ENCODE data around the gene GPC6.

Gene GPC6

GRCh38 chr13:94157705-94158218 lies 931.2 kb downstream of the GPC6 start:
- no peak for DNase-seq (ENCODE audit: low read depth in 1 of 2, low spot score in 1 of 2)
- no peak for TF ChIP-seq REST (IDR thresholded peaks at IDR 0.05; ENCODE audit: insufficient replicate concordance, low read depth)
- no peak for TF ChIP-seq POLR2AphosphoS5 (IDR thresholded peaks at IDR 0.05; ENCODE audit: low read depth)
- no peak for TF ChIP-seq SPI1 (IDR thresholded peaks at IDR 0.05; ENCODE audit: borderline replicate concordance, low read depth)
- no peaks in the 10 kb centered on the region for H3K27me3 ChIP-seq (ENCODE audit: insufficient read depth, poor library complexity, severe bottlenecking)
- H3K4me3 ChIP-seq (replicated peaks; ENCODE audit: insufficient read depth, low read length) = no peak overlapping the region
- H3K27ac ChIP-seq (replicated peaks) = no peak overlapping the region

- no peak for TF ChIP-seq CTCF (IDR thresholded peaks at IDR 0.05; ENCODE audit: insufficient read depth, low read length)
- no peak for TF ChIP-seq POLR2AphosphoS5 (IDR thresholded peaks at IDR 0.05; ENCODE audit: low read depth)
- Histone ChIP-seq H3K27me3 (ENCODE audit: insufficient read depth, poor library complexity, severe bottlenecking) (no peaks in the 10 kb centered on the region), H3K4me3 (replicated peaks; ENCODE audit: insufficient read depth, low read length) (no peak overlapping the region), H3K27ac (replicated peaks) (no peak overlapping the region)
- no peak for DNase-seq (ENCODE audit: low read depth in 1 of 2, low spot score in 1 of 2)
Measured at GRCh38 chr13:94160875-94161274, 934.3 kb downstream of the GPC6 start.

- Histone ChIP-seq H3K27me3 (ENCODE audit: insufficient read depth, poor library complexity, severe bottlenecking) (no peaks in the 10 kb centered on the region), H3K4me3 (replicated peaks; ENCODE audit: insufficient read depth, low read length) (no peak overlapping the region), H3K27ac (replicated peaks) (no peak overlapping the region)
- TF ChIP-seq SPI1 (IDR thresholded peaks at IDR 0.05; ENCODE audit: borderline replicate concordance, low read depth) (no peak), REST (IDR thresholded peaks at IDR 0.05; ENCODE audit: insufficient replicate concordance, low read depth) (no peak), POLR2AphosphoS5 (IDR thresholded peaks at IDR 0.05; ENCODE audit: low read depth) (no peak), GABPA (IDR thresholded peaks at IDR 0.05; ENCODE audit: low read depth) (no peak), CTCF (IDR thresholded peaks at IDR 0.05; ENCODE audit: insufficient read depth, low read length) (no peak)
- no peak for DNase-seq (ENCODE audit: low read depth in 1 of 2, low spot score in 1 of 2)
Measured at GRCh38 chr13:94162289-94162688, 935.7 kb downstream of the GPC6 start.

GRCh38 chr13:94163535-94163934 lies 936.9 kb downstream of the GPC6 start:
- Histone ChIP-seq H3K27ac (replicated peaks) (no peak overlapping the region), H3K27me3 (ENCODE audit: insufficient read depth, poor library complexity, severe bottlenecking) (no peaks in the 10 kb centered on the region), H3K4me3 (replicated peaks; ENCODE audit: insufficient read depth, low read length) (no peak overlapping the region)
- TF ChIP-seq CTCF (IDR thresholded peaks at IDR 0.05; ENCODE audit: insufficient read depth, low read length) (no peak), SPI1 (IDR thresholded peaks at IDR 0.05; ENCODE audit: borderline replicate concordance, low read depth) (no peak), GABPA (IDR thresholded peaks at IDR 0.05; ENCODE audit: low read depth) (no peak), REST (IDR thresholded peaks at IDR 0.05; ENCODE audit: insufficient replicate concordance, low read depth) (no peak), POLR2AphosphoS5 (IDR thresholded peaks at IDR 0.05; ENCODE audit: low read depth) (no peak)
- no peak for DNase-seq (ENCODE audit: low read depth in 1 of 2, low spot score in 1 of 2)

Data from HL-60 (cell line).